HG03571 (cell line): Measurements from ENCODE around the gene TSFM.

Source experiments
- ATAC-seq: cut with Tn5 transposase; IDR thresholded peaks from one replicate; pipeline ENCODE4 v1.9.1; 2021; ENCODE audit not compliant: unreplicated experiment

The TSFM gene

GRCh38 chr12:57832966-57833365 is 50.4 kb downstream of the TSFM start:
- ATAC-seq, result no peak

- ATAC-seq, result no peak
Observed at GRCh38 chr12:57833672-57834071, 51.1 kb downstream of the TSFM start.

GRCh38 chr12:57834086-57834876 is 51.7 kb downstream of the TSFM start:
- ATAC-seq, result no peak

- no peak for ATAC-seq
Observed at GRCh38 chr12:57835366-57836288, 53.0 kb downstream of the TSFM start.

- peak; percentile 56 for ATAC-seq
Observed at GRCh38 chr12:57836442-57837375, 54.1 kb downstream of the TSFM start.

GRCh38 chr12:57837864-57838562 is 55.4 kb downstream of the TSFM start:
- ATAC-seq, result no peak

- ATAC-seq, result no peak
Observed at GRCh38 chr12:57838594-57839302, 56.2 kb downstream of the TSFM start.

GRCh38 chr12:57839996-57840395 is 57.4 kb downstream of the TSFM start:
- no peak for ATAC-seq

GRCh38 chr12:57840726-57841125 is 58.1 kb downstream of the TSFM start:
- ATAC-seq, result no peak

GRCh38 chr12:57841445-57841844 is 58.9 kb downstream of the TSFM start:
- no peak for ATAC-seq

GRCh38 chr12:57842342-57843294 is 60.0 kb downstream of the TSFM start:
- ATAC-seq, result no peak

- peak; percentile 19 for ATAC-seq
Observed at GRCh38 chr12:57844709-57845477, 62.3 kb downstream of the TSFM start.

- ATAC-seq, result peak; percentile 25
Observed at GRCh38 chr12:57845478-57846284, 63.1 kb downstream of the TSFM start.

GRCh38 chr12:57846285-57846576 is 63.6 kb downstream of the TSFM start:
- peak; percentile 3 for ATAC-seq

GRCh38 chr12:57846577-57847319 is 64.2 kb downstream of the TSFM start, which contains the start of gene CTDSP2:
Gene CTDSP2 (minus strand): TSS chr12:57846729. CDS start chr12:57846435, 294 bp downstream.
- ATAC-seq, result peak; percentile 32
